Mammary epithelial cell (primary cell): ENCODE measurements around the gene SLITRK2.

Experiments used
- CTCF ChIP-seq, 2 donors: IDR thresholded peaks in 1 of 2; conservative IDR thresholded peaks in 1 of 2; 2 replicates each; pipeline ENCODE4 v1.5.1; 2011 to 2012; ENCODE audit warnings: inconsistent platforms in 2 of 2, low read length in 2 of 2, mild to moderate bottlenecking in 2 of 2, control low read depth in 1 of 2, low read depth in 1 of 2; ENCODE audit not compliant: insufficient read depth in 1 of 2; ENCODE audit errors: extremely low read depth in 1 of 2
- EZH2 ChIP-seq: IDR thresholded peaks from 2 replicates; pipeline ENCODE4 v1.6.1; 2012; ENCODE audit warnings: low read length, inconsistent platforms, borderline replicate concordance

- no peak for TF ChIP-seq CTCF (conservative IDR thresholded peaks at IDR 0.05 in 1 of 2, IDR thresholded peaks at IDR 0.05 in 1 of 2; ENCODE audit: extremely low read depth in 1 of 2, insufficient read depth in 1 of 2, low read depth in 1 of 2, low read length in 2 of 2)
- no peak for TF ChIP-seq EZH2
Measured at GRCh38 chrX:145826466-145826865, 8.8 kb downstream of the SLITRK2 start.
